GM18861 (cell line): ENCODE data around the gene ATP9B.

Experiments
- ATAC-seq: cut with Tn5 transposase; IDR thresholded peaks from one replicate; pipeline ENCODE4 v1.9.1; 2021; ENCODE audit not compliant: unreplicated experiment

Gene ATP9B

DNA sequence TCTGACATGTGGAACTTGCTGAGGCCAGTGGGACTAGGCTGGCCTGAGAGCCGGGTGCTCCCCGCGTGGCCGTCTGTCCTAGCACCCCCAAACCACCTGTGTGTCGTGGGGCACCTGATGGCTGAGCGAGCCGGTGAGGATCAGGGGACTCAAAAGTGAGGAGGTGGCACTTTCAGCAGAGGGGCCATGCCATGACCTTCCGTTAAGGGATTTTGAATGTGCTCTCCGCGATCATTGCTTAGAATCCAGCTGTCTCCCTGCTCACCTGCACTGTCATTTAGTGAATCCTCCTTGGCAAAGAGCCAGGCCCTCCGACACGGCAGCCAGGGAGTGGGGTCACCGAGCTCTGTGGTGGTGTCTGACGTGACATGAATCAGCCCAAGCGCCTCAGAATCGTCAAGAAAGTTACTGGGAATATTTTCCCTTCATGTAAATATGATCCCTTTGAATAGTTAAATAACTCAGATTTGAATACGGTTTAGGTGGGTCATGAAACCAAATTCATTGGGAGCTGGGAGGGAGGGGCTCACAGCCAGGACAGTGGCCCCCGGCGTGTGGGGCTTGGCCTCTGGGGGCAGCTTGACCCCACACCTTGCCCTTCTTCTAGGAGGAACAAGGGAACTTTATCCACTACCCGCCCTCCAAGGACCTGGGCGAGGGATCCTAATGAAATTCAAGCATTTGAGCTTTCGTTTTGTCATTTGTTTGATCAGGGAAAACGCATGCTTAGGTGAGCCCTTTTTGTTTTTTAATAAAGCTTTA lies 336.0 kb downstream of the ATP9B start:
- no peak for ATAC-seq

DNA sequence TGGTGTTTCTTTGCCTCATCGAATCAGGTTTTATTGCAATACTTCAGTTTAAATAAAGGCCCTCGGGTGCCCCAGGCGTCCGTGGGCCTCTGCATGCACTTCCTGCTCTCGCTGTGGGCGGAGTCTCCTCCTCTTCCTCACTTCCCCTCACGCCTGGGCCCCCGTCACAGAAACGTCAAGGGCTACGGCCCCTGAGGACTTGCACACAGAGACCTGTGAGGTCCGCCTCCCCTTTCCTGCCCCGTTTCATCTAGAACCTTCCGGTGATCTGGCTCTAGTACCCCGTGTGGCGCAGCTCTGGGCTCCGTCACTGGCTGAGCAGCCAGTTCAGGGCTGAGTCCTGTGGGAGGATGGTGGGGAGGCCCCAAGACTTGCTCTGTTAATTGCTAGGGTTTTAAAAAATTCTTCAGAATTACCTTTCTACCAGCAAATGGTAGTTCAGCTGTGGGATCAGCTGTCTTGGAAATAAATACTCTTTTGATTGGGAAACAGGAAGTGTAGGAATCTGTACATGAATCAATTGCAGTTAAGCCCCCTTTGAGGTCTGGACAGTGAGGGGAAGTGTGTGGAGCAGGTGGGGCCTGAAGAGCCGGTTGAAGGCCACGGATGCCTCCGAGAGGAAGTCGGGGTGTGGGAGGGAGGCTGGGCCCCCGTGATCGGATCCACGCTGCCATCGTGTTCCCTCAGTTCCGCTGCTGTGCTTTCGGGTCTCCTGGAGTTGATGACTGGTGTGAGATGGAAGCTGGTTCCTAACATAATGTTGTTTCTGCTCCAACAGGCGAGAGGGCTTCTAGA lies 336.8 kb downstream of the ATP9B start:
- peak; percentile 60 for ATAC-seq

DNA sequence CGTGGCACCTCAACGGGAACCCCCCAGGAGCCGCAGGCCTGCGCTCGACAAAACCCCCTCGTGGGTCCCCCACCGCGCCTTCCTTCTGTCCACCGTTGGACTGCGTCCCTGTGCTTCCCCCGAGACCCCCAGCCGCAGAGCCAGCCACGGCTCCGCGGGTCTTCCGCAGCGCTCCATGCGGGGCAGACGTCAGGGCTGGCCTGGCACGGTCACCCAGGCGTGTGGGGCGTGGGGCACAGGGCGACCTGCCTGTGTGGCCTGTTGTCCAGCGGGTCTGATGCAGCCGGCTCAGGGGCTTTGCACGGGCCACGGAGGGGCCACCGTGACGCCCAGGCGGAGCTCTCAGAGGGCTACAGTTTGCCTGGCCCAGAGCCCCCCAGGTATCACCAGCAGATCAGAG lies 337.5 kb downstream of the ATP9B start:
- ATAC-seq: no peak

DNA sequence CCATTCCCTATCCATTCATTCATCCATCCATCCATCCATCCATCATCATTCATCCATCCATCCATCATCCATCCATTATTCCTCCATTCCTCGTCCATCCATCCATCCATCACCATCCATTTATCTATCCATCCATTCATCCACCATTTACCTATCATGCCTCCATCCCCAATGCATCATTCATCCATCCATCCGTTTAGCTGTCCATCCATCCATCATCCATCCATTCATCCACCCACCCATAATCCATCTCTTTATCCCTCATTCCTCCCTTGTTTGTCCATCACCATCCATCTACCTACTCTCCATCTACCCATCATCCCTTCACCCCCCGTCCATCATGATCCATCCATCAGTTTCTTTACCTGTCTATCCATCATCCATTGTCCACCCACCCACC lies 340.1 kb downstream of the ATP9B start:
- no peak for ATAC-seq

DNA sequence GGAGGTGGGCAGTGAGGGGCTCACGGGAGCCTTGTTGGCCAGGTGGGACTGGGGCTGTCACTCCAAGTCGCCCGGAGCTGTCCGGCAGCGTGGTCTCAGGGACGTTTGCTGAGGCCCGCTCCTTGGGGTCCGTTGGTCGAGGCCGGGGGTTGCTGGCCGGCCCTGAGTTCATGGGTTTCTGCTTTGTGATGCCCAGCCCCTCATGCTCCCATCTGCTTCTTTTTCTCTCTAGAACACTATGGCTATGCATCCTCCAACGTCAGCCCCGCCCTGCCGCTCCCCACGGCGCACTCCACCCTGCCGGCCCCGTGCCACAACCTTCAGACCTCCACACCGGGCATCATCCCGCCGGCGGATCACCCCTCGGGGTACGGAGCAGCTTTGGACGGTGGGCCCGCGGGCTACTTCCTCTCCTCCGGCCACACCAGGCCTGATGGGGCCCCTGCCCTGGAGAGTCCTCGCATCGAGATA lies 341.0 kb downstream of the ATP9B start:
- ATAC-seq: no peak

DNA sequence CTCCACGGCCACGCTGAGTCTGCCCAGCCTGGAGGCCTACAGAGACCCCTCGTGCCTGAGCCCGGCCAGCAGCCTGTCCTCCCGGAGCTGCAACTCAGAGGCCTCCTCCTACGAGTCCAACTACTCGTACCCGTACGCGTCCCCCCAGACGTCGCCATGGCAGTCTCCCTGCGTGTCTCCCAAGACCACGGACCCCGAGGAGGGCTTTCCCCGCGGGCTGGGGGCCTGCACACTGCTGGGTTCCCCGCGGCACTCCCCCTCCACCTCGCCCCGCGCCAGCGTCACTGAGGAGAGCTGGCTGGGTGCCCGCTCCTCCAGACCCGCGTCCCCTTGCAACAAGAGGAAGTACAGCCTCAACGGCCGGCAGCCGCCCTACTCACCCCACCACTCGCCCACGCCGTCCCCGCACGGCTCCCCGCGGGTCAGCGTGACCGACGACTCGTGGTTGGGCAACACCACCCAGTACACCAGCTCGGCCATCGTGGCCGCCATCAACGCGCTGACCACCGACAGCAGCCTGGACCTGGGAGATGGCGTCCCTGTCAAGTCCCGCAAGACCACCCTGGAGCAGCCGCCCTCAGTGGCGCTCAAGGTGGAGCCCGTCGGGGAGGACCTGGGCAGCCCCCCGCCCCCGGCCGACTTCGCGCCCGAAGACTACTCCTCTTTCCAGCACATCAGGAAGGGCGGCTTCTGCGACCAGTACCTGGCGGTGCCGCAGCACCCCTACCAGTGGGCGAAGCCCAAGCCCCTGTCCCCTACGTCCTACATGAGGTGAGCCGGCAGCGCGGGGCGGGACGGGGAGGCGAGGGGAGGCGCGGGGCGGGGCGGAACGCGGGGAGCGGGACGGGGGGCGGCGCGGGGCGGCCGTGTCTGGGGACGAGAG lies 341.8 kb downstream of the ATP9B start:
- ATAC-seq: no peak

DNA sequence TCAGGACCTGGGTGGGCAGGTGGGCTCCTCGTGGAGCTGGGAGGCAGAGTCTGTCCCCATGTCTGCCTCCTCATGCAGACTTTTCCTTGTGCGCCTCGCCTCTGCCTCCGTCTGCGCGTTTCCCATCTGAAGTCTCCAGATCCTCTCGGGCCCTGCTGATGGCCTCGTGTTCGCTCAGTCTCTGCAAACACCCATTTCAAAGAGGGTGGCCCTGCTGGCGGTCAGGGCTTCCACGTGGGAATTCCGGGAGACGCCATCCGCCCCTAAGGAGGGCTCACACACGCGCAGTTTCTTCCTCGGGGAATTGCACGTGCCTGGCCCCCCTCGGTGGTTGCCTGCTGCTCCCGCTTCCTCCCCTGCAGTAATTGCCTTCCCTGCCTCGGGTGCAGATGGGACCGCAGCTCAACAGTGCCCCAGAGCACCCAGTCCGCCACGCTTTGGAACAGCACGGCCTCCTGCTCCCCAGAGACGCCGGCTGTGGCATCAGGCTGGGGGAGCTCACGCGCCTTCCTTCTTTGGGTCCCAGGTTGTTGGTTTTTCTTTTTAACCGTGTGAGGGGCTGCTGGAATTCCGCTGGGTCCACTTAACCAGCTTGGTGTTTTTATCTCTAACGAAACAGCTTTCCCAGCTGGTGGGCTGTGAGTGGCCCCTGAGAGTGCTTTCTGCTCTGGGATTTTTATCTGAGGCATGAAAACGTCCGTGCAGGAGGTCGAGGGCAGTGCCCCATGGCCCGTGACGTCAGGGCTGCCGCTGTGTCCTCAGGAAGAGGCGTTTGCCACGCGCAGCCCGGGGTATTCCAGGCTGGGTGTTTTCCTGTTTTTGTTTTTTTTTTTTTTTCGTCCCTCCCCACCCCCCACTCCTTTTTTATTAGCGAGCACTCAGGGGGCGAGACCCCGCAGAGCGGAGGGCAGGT lies 342.7 kb downstream of the ATP9B start:
- ATAC-seq: no peak

DNA sequence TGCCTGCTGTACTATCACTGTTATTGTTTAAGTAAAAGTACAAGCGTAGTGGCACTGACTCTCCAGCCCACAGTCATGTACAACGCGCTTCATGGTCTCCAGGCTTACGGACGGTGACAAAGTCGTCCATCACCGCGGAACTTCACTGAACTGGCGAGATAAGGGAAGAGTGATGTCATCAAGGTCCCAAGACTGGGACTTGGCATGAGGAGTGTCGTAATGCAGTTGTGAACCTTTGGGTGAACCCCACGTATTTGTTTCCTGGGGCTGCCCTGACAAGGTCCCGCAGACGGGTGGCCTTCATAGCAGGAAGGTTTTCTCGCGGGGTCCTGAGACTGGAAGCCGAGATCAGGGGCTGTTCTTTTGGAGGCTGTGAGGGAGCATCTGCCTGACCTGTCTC lies 343.8 kb downstream of the ATP9B start:
- ATAC-seq: no peak

DNA sequence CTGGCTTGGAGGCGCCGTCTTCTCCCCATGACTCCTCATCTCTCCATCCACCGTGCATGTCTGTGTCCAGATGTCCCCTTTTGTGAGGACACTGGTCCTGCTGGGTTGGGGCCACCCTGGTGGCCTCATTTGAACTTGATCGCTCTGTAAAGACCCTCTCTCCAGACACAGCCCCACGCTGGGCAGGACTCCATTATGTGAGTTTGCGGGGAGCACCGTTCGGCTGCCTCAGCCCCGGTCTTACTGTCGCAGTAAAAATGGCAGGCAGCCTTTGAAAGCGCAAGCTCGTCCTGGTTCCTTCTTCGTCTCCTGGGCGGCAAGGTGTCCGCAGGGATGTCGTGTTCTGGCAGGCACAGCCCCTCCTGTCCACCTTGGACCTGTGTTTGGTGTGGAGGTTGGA lies 344.2 kb downstream of the ATP9B start:
- ATAC-seq: no peak

DNA sequence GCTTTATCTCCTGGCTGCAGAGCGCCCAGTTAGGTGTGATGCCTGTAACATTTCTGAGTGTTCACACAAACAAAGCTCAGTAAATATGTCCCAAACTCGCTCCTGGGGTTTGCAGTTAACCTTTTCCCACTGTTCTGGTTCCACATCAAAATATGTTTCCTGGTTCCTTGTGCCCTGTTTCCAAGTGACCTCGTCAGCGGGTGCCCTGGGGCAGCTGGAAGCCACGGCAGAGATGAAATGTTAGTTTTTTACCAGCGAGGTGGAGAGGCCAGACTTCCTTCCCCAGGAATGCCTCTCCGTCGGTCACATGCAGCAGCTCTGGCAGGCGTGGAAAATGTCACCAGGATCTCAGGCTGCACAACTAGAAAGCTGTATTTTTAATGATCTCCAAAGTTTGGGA lies 344.7 kb downstream of the ATP9B start:
- no peak for ATAC-seq

DNA sequence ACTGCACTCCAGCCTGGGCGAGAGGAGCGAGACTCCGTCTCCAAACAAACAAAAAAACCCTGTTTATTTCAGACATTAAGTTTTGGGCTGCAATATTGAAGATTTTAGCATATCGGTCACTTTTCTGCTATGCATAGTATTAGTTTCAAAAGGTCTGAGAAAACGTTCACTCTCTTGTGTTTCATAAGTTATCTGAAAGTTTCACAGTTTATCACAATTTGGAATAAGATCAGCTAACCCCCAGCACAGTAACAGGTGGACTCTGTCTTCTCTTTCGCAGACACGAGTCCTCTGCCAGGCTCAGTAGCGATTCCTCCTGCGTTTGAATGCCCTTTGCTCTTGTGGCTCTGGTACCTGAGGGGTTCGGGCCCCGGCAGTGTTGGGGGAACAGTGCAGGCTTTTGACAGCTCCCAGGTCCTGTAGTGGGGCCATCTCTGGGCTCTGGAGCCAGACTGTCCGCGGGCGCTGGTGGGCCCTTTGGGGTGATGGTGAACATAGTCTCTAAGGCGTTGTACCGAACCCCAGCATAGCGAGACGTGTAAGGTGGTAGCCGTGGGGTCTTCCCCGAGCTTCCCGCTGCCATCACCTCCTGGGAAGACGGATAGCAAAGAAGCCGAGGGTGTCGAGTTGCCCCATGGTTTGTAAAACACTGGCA lies 347.0 kb downstream of the ATP9B start:
- ATAC-seq: no peak

DNA sequence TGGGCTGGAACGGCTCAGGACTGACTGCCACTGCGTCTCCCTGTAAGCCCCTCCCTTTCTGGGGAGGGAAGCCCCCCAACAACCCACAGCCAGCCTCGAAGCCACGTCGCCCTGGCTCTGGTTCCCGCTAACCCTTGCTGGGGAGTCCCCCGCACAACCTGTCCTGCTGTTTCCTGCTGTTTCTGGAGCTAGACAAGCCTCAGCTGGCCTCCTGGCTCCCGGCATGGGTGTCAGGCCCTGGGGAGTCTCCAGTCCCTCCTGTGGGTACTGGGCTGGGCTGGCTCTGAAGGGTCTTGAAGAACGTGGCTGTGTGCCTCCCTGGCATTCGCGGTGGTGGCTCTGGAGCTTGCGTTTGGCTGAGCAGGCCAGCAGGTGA lies 347.5 kb downstream of the ATP9B start:
- no peak for ATAC-seq

DNA sequence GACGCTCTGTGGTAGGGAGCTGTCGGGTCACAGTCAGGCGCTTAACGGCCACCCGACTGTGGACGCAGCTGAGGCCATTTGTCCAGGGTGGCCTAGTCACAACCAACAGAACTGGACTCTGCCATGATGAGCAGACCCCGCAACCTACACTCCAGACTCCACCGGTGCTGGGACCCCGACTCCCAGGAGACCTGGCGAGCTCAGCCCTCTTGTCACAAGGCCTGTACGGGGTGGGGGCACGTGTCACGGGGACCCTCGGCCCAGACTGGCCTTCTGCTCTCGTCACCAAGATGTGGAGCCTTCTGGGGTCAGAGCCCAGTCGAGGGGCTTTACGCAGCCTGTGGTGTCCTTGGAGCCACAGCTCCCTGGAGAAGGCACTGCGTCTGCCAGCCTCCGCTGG lies 349.0 kb downstream of the ATP9B start:
- no peak for ATAC-seq

DNA sequence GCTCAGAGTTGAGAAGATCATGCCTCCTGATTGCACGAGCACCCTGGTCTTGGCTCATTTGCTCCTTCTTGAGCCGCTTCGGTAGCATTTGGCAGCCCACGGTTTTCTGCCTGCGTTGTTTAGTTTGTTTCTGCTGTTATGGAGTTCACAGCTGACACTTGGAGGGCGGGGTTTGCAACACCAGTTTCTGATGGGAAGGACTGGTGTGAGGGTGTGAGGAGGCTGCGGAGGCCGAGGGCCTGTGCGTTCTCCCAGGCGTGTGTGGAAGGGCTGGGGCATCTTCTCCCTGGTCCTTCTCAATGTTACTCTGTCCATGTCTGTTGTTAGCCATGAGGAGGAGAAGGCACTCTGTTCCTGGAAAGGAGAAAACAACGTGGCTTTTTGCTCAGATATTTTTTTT lies 349.4 kb downstream of the ATP9B start:
- no peak for ATAC-seq

DNA sequence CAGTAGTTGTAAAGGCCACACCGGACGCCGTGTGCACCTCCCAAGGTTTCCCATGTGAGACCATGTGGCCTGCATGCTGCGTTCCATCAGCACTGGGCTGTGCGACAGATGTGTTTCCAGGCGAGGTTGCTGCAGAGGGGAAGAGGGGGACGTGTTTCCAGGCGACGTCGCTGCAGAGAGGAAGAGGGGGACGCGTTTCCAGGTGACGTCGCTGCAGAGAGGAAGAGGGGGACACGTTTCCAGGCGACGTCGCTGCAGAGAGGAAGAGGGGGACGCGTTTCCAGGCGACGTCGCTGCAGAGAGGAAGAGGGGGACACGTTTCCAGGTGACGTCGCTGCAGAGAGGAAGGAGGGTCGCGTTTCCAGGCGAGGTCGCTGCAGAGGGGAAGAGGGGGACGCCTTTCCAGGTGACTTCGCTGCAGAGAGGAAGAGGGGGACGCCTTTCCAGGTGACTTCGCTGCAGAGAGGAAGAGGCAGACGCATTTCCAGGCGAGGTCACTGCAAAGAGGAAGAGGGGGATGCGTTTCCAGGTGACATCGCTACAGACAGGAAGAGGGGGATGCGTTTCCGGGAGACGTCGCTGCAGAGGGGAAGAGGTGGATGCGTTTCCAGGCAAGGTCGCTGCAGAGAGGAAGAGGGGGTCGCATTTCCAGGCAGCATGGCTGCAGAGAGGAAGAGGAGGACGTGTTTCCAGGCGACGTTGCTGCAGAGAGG lies 351.0 kb downstream of the ATP9B start:
- ATAC-seq: no peak

DNA sequence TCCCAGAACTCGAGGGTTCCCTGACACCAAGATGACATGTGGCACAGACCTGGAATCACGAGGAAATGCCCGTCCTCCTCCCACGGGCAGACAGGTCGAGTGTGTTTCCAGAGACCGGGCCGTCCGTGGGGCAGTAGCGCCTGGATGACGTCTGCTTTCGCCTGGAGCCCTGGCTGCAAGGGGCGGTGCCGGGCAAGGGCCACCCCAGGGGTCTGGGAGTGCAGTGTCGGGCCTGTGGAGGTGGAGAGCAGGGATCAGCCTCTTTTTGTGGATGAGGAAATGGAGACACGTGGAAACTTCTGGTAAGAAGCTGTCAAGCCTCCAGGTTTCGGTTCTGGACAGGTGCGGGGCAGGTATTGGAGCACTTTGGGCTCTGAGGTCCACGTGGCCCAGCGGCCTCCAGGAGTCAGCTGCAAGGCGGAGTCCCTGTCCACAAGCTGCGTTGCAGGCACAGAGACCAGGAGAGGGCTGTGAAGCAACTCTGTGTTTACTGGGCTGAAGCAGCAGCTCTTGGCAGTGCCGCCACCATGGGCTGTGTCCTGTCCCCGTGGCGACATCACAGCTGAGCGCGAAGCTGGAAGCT lies 352.2 kb downstream of the ATP9B start:
- ATAC-seq: no peak

DNA sequence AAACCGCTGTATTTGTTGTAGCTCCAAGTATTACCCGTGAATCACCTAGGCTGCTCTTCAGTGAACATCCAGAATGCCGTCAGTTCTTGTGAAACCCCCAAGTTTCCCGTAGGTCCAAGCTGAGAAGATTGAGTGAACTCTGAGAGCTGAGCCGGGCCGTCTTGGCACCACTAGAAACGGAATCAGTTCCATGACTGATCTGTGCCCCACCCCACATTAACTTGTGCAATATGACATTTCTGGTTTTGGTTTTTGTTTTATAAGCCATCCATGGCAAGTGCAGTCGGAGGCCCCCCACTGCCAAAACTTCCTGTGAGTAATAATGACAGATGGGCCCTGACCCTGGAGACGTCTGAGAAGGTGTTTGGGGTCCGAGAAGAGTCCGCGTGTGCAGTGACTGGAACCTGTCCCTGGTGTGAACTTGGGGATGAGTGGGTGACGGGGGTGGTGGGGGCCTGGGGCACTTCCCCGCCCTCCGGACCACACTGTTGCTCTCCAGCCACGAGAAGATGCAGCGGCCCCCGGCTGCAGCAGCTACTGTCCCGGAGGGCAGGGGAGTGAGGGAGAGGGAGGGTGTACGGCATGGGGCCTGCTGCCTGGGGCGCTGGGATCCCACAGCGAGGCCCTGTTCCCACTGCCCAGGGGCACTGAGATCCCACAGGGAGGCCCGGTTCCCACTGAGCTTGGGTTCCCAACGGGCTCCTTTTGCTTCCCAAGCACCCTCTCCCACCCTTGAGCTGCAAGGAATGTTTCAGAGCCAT lies 353.0 kb downstream of the ATP9B start:
- peak; percentile 85 for ATAC-seq

DNA sequence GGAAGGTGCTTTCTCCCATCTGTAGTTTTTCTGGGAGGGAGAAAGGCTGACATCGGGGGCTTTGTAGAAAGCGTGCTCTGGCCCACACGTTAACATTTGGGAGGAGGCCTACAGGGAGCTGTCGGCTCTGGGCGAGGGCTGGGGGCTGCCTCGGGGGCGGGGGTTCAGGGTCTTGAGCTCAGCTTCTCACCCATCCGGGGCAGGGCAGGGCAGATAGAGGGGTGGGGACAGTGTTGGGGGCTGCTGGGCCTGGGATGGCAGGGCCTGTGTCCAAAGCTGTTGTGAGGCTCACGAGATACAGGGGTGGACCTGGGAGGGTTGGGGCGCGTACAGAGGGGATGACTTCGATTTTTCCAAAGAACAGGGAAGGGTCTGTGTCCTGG lies 353.6 kb downstream of the ATP9B start:
- ATAC-seq: no peak
